HepG2 (cell line): ENCODE measurements around the gene RBPMS2.

Experiments used
- ARID2 ChIP-seq: sonication (generic); formaldehyde crosslinking; IDR thresholded peaks from 2 replicates; pipeline ENCODE4 v1.8.1; 2022; ENCODE audit warnings: mild to moderate bottlenecking, missing genetic modification reagents, borderline replicate concordance
- NR2C2 ChIP-seq: sonication (generic); formaldehyde crosslinking; IDR thresholded peaks from 2 replicates; pipeline ENCODE4 v1.4.0; 2020; ENCODE audit warnings: missing genetic modification reagents, mild to moderate bottlenecking, moderate library complexity, borderline replicate concordance
- POLR2AphosphoS5 ChIP-seq: IDR thresholded peaks from 2 replicates; pipeline ENCODE4 v1.6.1; 2012; ENCODE audit warnings: low read depth, low read length
- TF ChIP-seq, protein P1 (sequence below): sonication (generic); formaldehyde crosslinking; IDR thresholded peaks from 2 replicates; pipeline ENCODE4 v1.4.0; 2020; ENCODE audit warnings: missing genetic modification reagents, mild to moderate bottlenecking, borderline replicate concordance

DNA sequence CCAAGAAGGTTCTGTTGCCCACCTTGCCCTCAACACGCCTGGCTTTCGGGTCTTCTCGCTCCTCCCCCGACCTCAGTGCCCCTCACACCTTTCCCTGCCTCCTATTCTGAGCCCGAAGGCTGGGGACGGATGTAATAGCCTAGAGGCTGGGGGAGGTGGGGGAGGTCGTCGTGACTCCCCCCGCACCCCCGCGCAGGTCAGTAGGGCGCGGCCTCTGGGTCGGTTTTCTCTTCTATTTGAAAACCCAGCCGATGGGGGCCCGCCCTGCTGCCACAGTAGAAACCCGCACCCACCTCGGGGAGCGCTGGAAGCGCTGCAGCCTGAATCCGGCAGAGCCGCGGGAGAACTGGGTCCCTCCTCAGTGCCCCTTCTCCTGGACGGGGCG, 1.0 kb upstream of the RBPMS2 start:
- TF ChIP-seq POLR2AphosphoS5 (no peak), NR2C2 (CRISPR knock-in tag) (no peak), ARID2 (CRISPR knock-in tag) (no peak)
- TF ChIP-seq, protein P1, sequence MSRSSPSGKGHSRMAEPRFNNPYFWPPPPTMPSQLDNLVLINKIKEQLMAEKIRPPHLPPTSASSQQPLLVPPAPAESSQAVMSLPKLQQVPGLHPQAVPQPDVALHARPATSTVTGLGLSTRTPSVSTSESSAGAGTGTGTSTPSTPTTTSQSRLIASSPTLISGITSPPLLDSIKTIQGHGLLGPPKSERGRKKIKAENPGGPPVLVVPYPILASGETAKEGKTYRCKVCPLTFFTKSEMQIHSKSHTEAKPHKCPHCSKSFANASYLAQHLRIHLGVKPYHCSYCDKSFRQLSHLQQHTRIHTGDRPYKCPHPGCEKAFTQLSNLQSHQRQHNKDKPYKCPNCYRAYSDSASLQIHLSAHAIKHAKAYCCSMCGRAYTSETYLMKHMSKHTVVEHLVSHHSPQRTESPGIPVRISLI, result no peak
